ENCODE results near the gene DAND5. TPM values are rescaled to one million over a fixed set of nuclear protein-coding genes. Genes with fewer than 3 reads are reported as not detected.

DAND5 gene
- total and polyA plus RNA-seq, 9 of the 15 experiments (the other 6 are each of a cell fraction or from before 2014, with no cell fraction given) = 0.22 to 0.83 (median 0.60) TPM

DNA sequence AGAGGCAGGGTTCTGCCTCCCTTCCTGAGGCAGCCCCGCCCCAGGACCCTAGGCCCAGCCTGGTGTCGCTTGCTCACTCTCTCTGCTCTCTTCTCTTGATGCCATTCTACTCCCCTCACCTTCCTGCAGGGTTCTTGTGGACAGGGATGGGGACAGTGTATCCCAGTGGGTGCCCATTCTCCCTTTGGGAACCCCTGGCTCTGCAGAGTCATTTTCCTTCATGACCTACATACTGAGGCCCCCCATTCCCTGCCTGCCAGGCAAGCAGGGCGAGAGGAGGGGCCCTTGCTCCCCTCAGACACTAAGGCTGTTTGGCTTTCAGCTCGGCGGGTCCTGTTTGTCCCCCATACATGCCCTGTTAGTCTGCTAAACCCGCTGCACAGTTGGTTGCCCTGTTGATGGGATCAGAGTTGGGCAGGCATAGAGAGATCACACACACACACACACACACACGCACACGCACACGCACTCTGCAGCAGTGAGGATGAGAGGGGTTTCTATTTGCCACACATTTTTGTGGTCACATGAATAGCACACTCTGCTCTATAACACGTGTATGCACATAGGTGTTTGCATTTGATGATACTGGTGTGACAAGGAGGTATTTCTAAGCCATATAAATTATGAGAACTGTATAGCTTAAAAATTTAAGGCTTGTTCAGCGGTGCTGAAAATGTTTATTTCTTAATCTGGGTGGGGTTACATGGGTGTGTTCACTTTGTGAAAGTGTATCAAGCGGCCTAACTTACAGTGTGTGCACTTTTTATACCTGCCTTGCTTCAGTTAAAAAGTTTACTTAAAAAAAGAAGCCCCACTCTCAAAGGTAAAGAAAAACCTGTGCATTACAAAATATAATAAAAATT, 46.2 kb downstream of the DAND5 start (continued):
- TF ChIP-seq ZNF586 (CRISPR knock-in tag; conservative IDR thresholded peaks at IDR 0.05) = no peak
- TF ChIP-seq ZNF239 (CRISPR knock-in tag; IDR thresholded peaks at IDR 0.05) = no peak
- TF ChIP-seq ZNF512 (tag; IDR thresholded peaks at IDR 0.05) = no peak
- TF ChIP-seq, protein P1, sequence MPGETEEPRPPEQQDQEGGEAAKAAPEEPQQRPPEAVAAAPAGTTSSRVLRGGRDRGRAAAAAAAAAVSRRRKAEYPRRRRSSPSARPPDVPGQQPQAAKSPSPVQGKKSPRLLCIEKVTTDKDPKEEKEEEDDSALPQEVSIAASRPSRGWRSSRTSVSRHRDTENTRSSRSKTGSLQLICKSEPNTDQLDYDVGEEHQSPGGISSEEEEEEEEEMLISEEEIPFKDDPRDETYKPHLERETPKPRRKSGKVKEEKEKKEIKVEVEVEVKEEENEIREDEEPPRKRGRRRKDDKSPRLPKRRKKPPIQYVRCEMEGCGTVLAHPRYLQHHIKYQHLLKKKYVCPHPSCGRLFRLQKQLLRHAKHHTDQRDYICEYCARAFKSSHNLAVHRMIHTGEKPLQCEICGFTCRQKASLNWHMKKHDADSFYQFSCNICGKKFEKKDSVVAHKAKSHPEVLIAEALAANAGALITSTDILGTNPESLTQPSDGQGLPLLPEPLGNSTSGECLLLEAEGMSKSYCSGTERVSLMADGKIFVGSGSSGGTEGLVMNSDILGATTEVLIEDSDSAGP (CRISPR knock-in tag; IDR thresholded peaks at IDR 0.05) = 0 out of 2 replicates have a peak, but pooled peaks have one; percentile 28
- TF ChIP-seq, protein P2, sequence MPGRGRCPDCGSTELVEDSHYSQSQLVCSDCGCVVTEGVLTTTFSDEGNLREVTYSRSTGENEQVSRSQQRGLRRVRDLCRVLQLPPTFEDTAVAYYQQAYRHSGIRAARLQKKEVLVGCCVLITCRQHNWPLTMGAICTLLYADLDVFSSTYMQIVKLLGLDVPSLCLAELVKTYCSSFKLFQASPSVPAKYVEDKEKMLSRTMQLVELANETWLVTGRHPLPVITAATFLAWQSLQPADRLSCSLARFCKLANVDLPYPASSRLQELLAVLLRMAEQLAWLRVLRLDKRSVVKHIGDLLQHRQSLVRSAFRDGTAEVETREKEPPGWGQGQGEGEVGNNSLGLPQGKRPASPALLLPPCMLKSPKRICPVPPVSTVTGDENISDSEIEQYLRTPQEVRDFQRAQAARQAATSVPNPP (IDR thresholded peaks at IDR 0.05; ENCODE audit: borderline replicate concordance, insufficient read depth, insufficient read length) = no peak
- TF ChIP-seq LCOR (CRISPR knock-in tag; IDR thresholded peaks at IDR 0.05) = no peak
- TF ChIP-seq HNRNPLL (IDR thresholded peaks at IDR 0.05; ENCODE audit: low read depth, low read length, poor library complexity, severe bottlenecking) = no peak
- no peak for TF ChIP-seq FOXK2 (conservative IDR thresholded peaks at IDR 0.05 in 1 of 2, IDR thresholded peaks at IDR 0.05 in 1 of 2; ENCODE audit: low read depth in 2 of 2)
- TF ChIP-seq ZKSCAN1 (IDR thresholded peaks at IDR 0.05; ENCODE audit: low read depth, low read length) = no peak
- TF ChIP-seq BACH1 (tag; IDR thresholded peaks at IDR 0.05) = no peak
- peak; percentile 15; the same call in 1 of the 2 replicates for TF ChIP-seq BHLHE40 (IDR thresholded peaks at IDR 0.05; ENCODE audit: low read length)

All from K562 (cell line).